GM21447 (cell line): ENCODE results near the gene DBI.
A peak's percentile ranks its signal among the peaks of the same experiment; 100 is the strongest.
"Not testable (repeated sequence)": the region's sequence is repeated elsewhere in the genome, so short reads cannot be mapped to it uniquely, and the experiment has no call there.

Experiments
- ATAC-seq: cut with Tn5 transposase; IDR thresholded peaks from one replicate; pipeline ENCODE4 v1.9.1; 2021; ENCODE audit not compliant: unreplicated experiment

The DBI gene

GRCh38 chr2:119393971-119394748 lies 27.4 kb downstream of the DBI start:
- ATAC-seq = no peak

- no peak for ATAC-seq
These were observed 30.4 kb downstream of the DBI start for GRCh38 chr2:119397196-119397595.

- ATAC-seq = no peak
These were observed 35.3 kb downstream of the DBI start for GRCh38 chr2:119402106-119402505.

GRCh38 chr2:119402645-119403560 lies 36.1 kb downstream of the DBI start:
- no peak for ATAC-seq

GRCh38 chr2:119403618-119404017 lies 36.8 kb downstream of the DBI start:
- not testable (repeated sequence) for ATAC-seq

- ATAC-seq = no peak
These were observed 38.4 kb downstream of the DBI start for GRCh38 chr2:119405151-119405550.

GRCh38 chr2:119407430-119408220 lies 40.8 kb downstream of the DBI start:
- ATAC-seq = peak; percentile 71

GRCh38 chr2:119408221-119408619 lies 41.4 kb downstream of the DBI start:
- ATAC-seq = peak; percentile 48

- ATAC-seq = no peak
These were observed 42.7 kb downstream of the DBI start for GRCh38 chr2:119409506-119409905.

GRCh38 chr2:119414894-119415293 lies 48.1 kb downstream of the DBI start:
- ATAC-seq = no peak

- ATAC-seq = no peak
These were observed 48.9 kb downstream of the DBI start for GRCh38 chr2:119415630-119416029.

GRCh38 chr2:119416299-119416923 lies 49.6 kb downstream of the DBI start:
- ATAC-seq = peak; percentile 57

- ATAC-seq = no peak
These were observed 51.1 kb downstream of the DBI start for GRCh38 chr2:119417908-119418307.

GRCh38 chr2:119419065-119419464 lies 52.3 kb downstream of the DBI start:
- ATAC-seq = no peak

- ATAC-seq = no peak
These were observed 53.2 kb downstream of the DBI start for GRCh38 chr2:119419803-119420508.

GRCh38 chr2:119421304-119421703 lies 54.5 kb downstream of the DBI start:
- no peak for ATAC-seq

- ATAC-seq = no peak
These were observed 55.0 kb downstream of the DBI start for GRCh38 chr2:119421741-119422140.
